WERI-Rb-1 (cell line): ENCODE data around the gene CARS2.
"Not testable (repeated sequence)": the region's sequence is repeated elsewhere in the genome, so short reads cannot be mapped to it uniquely, and the experiment has no call there.

Experiments used
- DNase-seq: peaks from one replicate; pipeline ENCODE4 v3.0.0-alpha.2; 2020
- H3K27ac ChIP-seq: fragments of 250-450 bp; sonication (Bioruptor Pico); 2 replicates; pipeline ENCODE4 v1.5.1; 2020; ENCODE audit warnings: mild to moderate bottlenecking, moderate library complexity
- H3K27me3 ChIP-seq: fragments of 250-450 bp; sonication (Bioruptor Pico); 2 replicates; pipeline ENCODE4 v1.5.1; 2021; ENCODE audit warnings: mild to moderate bottlenecking, low read depth, moderate library complexity; ENCODE audit not compliant: insufficient read depth, severe bottlenecking
- H3K36me3 ChIP-seq: fragments of 250-450 bp; sonication (Bioruptor Pico); 2 replicates; pipeline ENCODE4 v1.5.1; 2020; ENCODE audit warnings: mild to moderate bottlenecking, moderate library complexity
- H3K4me3 ChIP-seq: 2 replicates; pipeline ENCODE4 v1.5.1; 2011; ENCODE audit warnings: low read depth, mild to moderate bottlenecking, control low read depth, low read length
- H3K9me3 ChIP-seq: fragments of 250-450 bp; sonication (Bioruptor Pico); 2 replicates; pipeline ENCODE4 v1.5.1; 2021; ENCODE audit warnings: mild to moderate bottlenecking, moderate library complexity; ENCODE audit not compliant: severe bottlenecking
- TF ChIP-seq, protein P1 (sequence below): IDR thresholded peaks from 2 replicates; pipeline ENCODE4 v1.5.1; 2011; ENCODE audit warnings: low read depth, mild to moderate bottlenecking, control low read depth, inconsistent platforms, low read length

CARS2 gene

DNA sequence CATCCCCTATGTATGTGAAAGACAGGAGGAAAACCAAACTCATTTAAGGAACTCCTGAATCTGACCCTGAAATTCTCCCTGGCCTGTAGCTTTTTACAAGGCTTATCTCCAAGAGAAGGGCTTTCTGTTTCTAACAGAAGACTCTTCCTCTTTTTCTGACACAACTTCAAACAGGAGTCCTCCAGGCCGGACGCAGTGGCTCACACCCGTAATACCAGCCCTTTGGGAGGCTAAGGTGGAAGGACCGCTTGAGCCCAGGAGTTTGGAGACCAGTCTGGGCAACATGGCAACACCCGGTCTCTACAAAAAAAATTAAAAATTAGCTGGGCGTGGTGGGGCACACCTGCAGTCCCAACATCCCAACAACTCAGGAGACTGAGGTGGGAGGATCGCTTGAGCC lies 41.9 kb downstream of the CARS2 start:
- no peak overlapping the region for H3K27ac ChIP-seq
- no peak for DNase-seq
- peaks cover 3% of the 10 kb centered on the region for H3K9me3 ChIP-seq
- peaks cover 95% of the 10 kb centered on the region for H3K36me3 ChIP-seq
- H3K27me3 ChIP-seq: no peaks in the 10 kb centered on the region
- TF ChIP-seq, protein P1, sequence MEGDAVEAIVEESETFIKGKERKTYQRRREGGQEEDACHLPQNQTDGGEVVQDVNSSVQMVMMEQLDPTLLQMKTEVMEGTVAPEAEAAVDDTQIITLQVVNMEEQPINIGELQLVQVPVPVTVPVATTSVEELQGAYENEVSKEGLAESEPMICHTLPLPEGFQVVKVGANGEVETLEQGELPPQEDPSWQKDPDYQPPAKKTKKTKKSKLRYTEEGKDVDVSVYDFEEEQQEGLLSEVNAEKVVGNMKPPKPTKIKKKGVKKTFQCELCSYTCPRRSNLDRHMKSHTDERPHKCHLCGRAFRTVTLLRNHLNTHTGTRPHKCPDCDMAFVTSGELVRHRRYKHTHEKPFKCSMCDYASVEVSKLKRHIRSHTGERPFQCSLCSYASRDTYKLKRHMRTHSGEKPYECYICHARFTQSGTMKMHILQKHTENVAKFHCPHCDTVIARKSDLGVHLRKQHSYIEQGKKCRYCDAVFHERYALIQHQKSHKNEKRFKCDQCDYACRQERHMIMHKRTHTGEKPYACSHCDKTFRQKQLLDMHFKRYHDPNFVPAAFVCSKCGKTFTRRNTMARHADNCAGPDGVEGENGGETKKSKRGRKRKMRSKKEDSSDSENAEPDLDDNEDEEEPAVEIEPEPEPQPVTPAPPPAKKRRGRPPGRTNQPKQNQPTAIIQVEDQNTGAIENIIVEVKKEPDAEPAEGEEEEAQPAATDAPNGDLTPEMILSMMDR: no peak
- H3K4me3 ChIP-seq: no peak overlapping the region

GRCh38 chr13:110663491-110663890 lies 42.4 kb downstream of the CARS2 start:
- no peak overlapping the region for H3K27ac ChIP-seq
- TF ChIP-seq, protein P1: no peak
- H3K36me3 ChIP-seq: peaks cover 94% of the 10 kb centered on the region
- no peaks in the 10 kb centered on the region for H3K27me3 ChIP-seq
- no peak for DNase-seq
- H3K9me3 ChIP-seq: peaks cover 5% of the 10 kb centered on the region
- no peak overlapping the region for H3K4me3 ChIP-seq

DNA sequence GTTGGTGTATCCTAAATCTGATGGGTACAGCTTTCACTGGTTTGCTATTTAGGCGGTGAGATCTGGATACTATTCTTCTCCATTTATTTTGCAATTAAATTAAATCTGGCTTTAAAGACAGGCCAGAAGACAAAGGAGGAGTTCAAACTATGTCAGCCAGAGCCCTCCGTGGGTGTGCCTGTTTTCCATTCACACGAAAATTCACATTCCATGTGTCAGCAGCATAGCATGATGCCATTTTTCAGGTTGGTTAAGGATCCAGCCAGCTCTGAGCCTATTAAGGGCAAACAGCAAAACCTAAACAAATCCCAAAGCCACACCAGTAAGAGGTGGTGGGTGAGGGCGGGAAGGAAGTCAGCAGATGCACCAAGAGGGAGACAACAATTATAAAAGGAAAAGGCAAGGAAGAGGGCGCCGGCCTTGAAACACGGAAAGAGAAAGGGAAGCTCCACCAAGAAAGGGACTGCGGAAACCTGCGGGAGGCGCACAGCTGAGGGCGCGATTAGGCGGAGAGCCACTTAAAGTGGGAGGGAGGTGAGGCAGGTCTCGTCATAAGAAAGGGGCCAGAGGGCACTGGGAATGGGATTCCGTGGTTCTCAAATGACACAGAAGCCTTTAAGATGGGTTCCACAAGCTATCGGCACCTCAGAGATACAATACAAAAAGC lies 43.0 kb downstream of the CARS2 start:
- Histone ChIP-seq H3K27me3 (no peaks in the 10 kb centered on the region), H3K4me3 (no peak overlapping the region), H3K9me3 (peaks cover 5% of the 10 kb centered on the region), H3K27ac (no peak overlapping the region), H3K36me3 (peaks cover 94% of the 10 kb centered on the region)
- no peak for DNase-seq
- TF ChIP-seq, protein P1: no peak

- H3K4me3 ChIP-seq: no peak overlapping the region
- no peaks in the 10 kb centered on the region for H3K27me3 ChIP-seq
- H3K36me3 ChIP-seq: peaks cover 88% of the 10 kb centered on the region
- peaks cover 5% of the 10 kb centered on the region for H3K9me3 ChIP-seq
- H3K27ac ChIP-seq: no peak overlapping the region
- TF ChIP-seq, protein P1: no peak
- no peak for DNase-seq
Observed at GRCh38 chr13:110662091-110662490, 43.8 kb downstream of the CARS2 start.

DNA sequence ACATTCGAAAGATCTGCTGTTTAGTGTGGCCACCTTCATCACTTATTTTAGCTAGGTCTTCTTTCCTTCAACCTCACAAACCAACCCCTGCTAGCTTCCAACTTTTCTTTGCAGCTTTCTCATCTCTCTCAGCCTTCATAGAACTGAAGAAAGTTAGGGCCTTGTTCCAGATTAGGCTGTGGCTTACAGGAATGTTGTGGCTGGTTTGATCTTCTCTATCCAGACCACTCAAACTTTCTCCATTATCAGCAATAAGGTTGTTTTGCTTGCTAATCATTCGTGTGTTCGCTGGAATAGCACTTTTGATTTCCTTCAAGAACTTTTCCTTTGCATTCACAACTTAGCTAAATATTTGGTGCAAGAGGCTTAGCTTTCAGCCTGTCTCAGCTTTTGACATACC lies 44.7 kb downstream of the CARS2 start:
- peaks cover 80% of the 10 kb centered on the region for H3K36me3 ChIP-seq
- peaks cover 5% of the 10 kb centered on the region for H3K9me3 ChIP-seq
- TF ChIP-seq, protein P1: no peak
- no peaks in the 10 kb centered on the region for H3K27me3 ChIP-seq
- DNase-seq: no peak
- no peak overlapping the region for H3K4me3 ChIP-seq
- no peak overlapping the region for H3K27ac ChIP-seq

GRCh38 chr13:110658218-110658911 lies 47.6 kb downstream of the CARS2 start:
- not testable (repeated sequence) for H3K9me3 ChIP-seq, DNase-seq, H3K27ac ChIP-seq, H3K27me3 ChIP-seq, H3K4me3 ChIP-seq
- H3K36me3 ChIP-seq: peaks cover 76% of the 10 kb centered on the region
